Ishikawa (cell line): ENCODE measurements around the gene PLXDC2.

Experiments
- CEBPB ChIP-seq: IDR thresholded peaks from 2 replicates; pipeline ENCODE4 v1.6.1; 2012
- CREB1 ChIP-seq: IDR thresholded peaks from 2 replicates; pipeline ENCODE4 v1.6.1; 2012; ENCODE audit warnings: low read depth
- EGR1 ChIP-seq: IDR thresholded peaks from 2 replicates; pipeline ENCODE4 v1.6.1; 2012
- EP300 ChIP-seq: IDR thresholded peaks from 2 replicates; pipeline ENCODE4 v1.6.1; 2012; ENCODE audit warnings: borderline replicate concordance
- FOXM1 ChIP-seq: IDR thresholded peaks from 2 replicates; pipeline ENCODE4 v1.6.1; 2012; ENCODE audit warnings: low read depth, borderline replicate concordance
- NFIC ChIP-seq: IDR thresholded peaks from 2 replicates; pipeline ENCODE4 v1.6.1; 2012
- RAD21 ChIP-seq: IDR thresholded peaks from 2 replicates; pipeline ENCODE4 v1.6.1; 2012; ENCODE audit warnings: low read depth
- TAF1 ChIP-seq: IDR thresholded peaks from 2 replicates; pipeline ENCODE4 v1.6.1; 2012; ENCODE audit warnings: low read depth, mild to moderate bottlenecking
- TCF12 ChIP-seq: IDR thresholded peaks from 2 replicates; pipeline ENCODE4 v1.6.1; 2012; ENCODE audit warnings: low read depth
- TEAD4 ChIP-seq: IDR thresholded peaks from 2 replicates; pipeline ENCODE4 v1.6.1; 2012
- YY1 ChIP-seq: IDR thresholded peaks from 2 replicates; pipeline ENCODE4 v1.6.1; 2012; ENCODE audit warnings: low read depth
- ZBTB7A ChIP-seq: IDR thresholded peaks from 2 replicates; pipeline ENCODE4 v1.6.1; 2012; ENCODE audit warnings: low read depth
- TF ChIP-seq, protein P1 (sequence below): IDR thresholded peaks from 2 replicates; pipeline ENCODE4 v1.6.1; 2012; ENCODE audit warnings: low read depth, mild to moderate bottlenecking
- TF ChIP-seq, protein P2 (sequence below): IDR thresholded peaks from 2 replicates; pipeline ENCODE4 v1.6.1; 2012
- TF ChIP-seq, protein P3 (sequence below): IDR thresholded peaks from 2 replicates; pipeline ENCODE4 v1.6.1; 2012

PLXDC2 gene

DNA sequence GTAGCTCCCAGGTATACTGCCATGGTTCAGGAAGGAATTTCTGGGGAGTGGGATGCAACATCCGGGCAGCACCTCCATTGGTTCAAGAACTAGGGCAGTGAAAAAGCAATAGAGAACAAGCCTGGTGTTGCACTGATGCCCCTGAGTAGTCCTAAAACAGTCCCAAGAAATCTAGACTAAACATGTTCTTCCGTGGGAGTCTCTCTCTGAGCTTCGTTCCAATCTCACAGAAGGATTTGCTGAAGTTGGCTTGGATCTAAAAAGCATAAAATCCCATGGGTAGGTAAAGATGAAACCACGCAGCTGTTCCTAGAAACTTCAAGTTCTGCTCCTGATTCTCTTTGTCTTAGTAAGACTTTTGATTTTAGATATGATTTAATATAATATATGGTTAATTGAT, 154.5 kb downstream of the PLXDC2 start:
- TF ChIP-seq EGR1 (no peak), TCF12 (no peak), CREB1 (no peak), NFIC (no peak), FOXM1 (no peak), RAD21 (no peak), ZBTB7A (no peak), CEBPB (no peak), YY1 (no peak), EP300 (no peak), TAF1 (no peak), TEAD4 (no peak)
- TF ChIP-seq, protein P1, sequence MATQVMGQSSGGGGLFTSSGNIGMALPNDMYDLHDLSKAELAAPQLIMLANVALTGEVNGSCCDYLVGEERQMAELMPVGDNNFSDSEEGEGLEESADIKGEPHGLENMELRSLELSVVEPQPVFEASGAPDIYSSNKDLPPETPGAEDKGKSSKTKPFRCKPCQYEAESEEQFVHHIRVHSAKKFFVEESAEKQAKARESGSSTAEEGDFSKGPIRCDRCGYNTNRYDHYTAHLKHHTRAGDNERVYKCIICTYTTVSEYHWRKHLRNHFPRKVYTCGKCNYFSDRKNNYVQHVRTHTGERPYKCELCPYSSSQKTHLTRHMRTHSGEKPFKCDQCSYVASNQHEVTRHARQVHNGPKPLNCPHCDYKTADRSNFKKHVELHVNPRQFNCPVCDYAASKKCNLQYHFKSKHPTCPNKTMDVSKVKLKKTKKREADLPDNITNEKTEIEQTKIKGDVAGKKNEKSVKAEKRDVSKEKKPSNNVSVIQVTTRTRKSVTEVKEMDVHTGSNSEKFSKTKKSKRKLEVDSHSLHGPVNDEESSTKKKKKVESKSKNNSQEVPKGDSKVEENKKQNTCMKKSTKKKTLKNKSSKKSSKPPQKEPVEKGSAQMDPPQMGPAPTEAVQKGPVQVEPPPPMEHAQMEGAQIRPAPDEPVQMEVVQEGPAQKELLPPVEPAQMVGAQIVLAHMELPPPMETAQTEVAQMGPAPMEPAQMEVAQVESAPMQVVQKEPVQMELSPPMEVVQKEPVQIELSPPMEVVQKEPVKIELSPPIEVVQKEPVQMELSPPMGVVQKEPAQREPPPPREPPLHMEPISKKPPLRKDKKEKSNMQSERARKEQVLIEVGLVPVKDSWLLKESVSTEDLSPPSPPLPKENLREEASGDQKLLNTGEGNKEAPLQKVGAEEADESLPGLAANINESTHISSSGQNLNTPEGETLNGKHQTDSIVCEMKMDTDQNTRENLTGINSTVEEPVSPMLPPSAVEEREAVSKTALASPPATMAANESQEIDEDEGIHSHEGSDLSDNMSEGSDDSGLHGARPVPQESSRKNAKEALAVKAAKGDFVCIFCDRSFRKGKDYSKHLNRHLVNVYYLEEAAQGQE: no peak
- TF ChIP-seq, protein P2, sequence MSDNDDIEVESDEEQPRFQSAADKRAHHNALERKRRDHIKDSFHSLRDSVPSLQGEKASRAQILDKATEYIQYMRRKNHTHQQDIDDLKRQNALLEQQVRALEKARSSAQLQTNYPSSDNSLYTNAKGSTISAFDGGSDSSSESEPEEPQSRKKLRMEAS: no peak
- TF ChIP-seq, protein P3, sequence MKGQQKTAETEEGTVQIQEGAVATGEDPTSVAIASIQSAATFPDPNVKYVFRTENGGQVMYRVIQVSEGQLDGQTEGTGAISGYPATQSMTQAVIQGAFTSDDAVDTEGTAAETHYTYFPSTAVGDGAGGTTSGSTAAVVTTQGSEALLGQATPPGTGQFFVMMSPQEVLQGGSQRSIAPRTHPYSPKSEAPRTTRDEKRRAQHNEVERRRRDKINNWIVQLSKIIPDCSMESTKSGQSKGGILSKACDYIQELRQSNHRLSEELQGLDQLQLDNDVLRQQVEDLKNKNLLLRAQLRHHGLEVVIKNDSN: no peak

DNA sequence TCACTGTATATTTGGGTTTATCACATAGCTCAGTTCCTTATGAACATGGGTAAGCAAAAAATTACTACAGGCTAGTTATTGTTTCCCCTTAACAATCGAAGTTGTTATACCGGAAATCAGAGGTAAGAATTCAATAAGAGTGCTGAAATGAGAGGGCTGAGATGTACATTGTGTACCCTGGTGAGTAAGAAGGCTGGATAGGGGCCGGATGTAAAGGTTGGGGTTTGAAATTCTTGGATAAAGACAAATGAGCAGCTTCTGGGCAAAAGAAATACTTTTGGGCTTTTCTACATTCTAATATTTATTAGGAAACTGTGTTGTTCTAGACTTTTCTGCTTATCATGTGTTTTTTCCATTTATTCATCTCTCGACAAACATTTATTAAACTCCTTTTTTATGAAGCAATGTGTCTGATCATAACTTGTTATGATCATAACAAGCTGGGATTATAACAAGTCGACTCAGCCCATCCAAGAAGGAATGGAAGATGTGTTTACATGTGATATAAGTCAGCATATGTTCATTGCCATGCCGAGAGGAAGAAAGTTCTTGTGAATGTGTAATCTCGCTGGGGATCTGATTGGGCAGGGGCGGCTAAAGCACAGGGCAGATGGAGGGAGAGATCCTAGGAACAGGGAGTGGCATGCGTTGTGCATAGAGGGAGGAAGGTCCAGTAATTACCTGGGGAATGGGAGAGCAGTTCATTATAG, 155.3 kb downstream of the PLXDC2 start:
- no peak for TF ChIP-seq TAF1
- no peak for TF ChIP-seq NFIC
- TF ChIP-seq CREB1: no peak
- TF ChIP-seq, protein P2: no peak
- TF ChIP-seq, protein P3: no peak
- TF ChIP-seq, protein P1: no peak
- no peak for TF ChIP-seq TEAD4
- no peak for TF ChIP-seq CEBPB
- no peak for TF ChIP-seq RAD21

DNA sequence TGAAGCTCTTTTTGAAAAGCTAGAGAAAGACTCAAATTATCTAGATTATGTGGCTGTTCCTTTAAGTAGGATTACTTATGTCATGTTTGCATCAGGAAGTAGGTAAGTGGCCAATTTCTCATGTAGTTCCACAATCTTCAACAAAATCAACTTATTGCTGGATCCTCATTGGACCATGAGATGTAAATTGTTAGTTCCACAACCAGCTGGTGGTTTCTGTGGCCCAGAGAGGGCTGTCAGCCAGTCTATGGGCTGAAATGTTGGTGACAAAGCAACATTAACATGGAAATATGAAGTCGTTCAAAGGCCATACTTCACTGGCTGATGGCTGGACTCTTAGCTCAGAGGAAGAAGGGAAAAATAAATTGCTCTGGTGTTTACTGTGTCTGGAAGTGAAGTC, 157.9 kb downstream of the PLXDC2 start:
- TF ChIP-seq, protein P2: no peak
- TF ChIP-seq, protein P3: no peak

DNA sequence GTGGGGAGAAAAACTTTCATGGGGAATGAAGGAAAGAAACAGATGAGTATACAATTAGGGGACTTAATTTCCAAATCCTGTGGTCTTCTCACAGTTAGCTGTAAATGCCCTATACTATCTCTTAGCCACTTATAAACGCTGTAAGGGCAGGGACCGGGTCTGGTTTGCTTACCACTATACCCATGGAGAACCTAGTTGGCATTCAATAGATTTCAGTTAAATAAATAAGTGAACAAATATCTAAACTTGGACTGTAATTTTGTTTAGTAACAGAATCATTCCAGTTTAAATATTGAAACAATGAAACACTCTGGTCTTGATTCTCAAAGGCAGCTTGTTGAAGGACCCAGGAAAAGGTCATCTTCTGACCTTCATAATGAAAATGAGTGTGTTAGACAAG, 158.3 kb downstream of the PLXDC2 start:
- TF ChIP-seq, protein P2: no peak
- TF ChIP-seq, protein P1: no peak
- no peak for TF ChIP-seq EGR1
- TF ChIP-seq CEBPB: no peak
- no peak for TF ChIP-seq RAD21
- TF ChIP-seq TEAD4: no peak
- no peak for TF ChIP-seq TCF12
- TF ChIP-seq CREB1: no peak
